Right ventricle myocardium inferior (tissue), 1 donor: ENCODE data around the gene CTNND2. TPM values are rescaled to one million over a fixed set of nuclear protein-coding genes. Genes with fewer than 3 reads are reported as not detected.

Source experiments
- ATAC-seq: fragments of 200-7000 bp; cut with Tn5 transposase; one replicate; pipeline ENCODE4 v1.9.1; 2020; ENCODE audit warnings: mild to moderate bottlenecking, moderate library complexity
- DNase-seq: peaks from one replicate; pipeline ENCODE4 v3.0.0; 2021; ENCODE audit errors: missing footprints
- intact Hi-C: fragments of 100-400 bp; cut with DNase I; formaldehyde crosslinking; loops from one replicate; pipeline ENCODE4 v1.11.0; 2022
- total RNA-seq: library from RNA; stranded (reverse); fragmentation: NEBNext Ultra II Directional; extraction: Animal tissue kit (Norgen Biotek cat#: 25700); gene quantifications from one replicate; pipeline ENCODE4 v1.2.1, GENCODE V29; 2021
- donor health status: DM: no; HTN: yes; CAD: no; lungs with severe emphysema.

CTNND2 gene
- total RNA-seq, 1 donor from 2014 or later: 1.7 TPM

GRCh38 chr5:11277323-11277722, 626.9 kb downstream of the CTNND2 start:
- intact Hi-C loops: no loop called here
- DNase-seq (no peak), ATAC-seq (no peak)

GRCh38 chr5:11273180-11273903, 630.9 kb downstream of the CTNND2 start:
- DNase-seq (no peak), ATAC-seq (no peak)
- intact Hi-C loops: no loop called here

DNA sequence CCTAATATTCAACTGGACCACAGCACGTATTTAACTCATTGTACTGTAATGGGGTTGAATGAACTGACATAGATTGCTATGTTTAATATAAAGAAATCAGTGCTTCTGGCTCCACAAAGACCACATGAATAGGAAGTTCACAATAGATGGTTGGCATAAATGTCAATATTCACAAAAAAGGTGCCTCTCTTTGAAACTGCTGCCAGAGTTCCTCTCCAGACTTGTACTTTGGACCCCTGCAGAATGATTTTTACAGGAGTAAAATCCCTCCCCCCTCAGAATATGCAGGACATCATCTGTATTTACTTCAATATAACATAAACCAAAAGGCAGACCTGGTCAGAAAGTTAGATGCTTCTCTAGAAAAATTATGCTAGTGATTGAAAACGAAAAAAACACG, 634.7 kb downstream of the CTNND2 start:
- no peak for ATAC-seq
- intact Hi-C loops: loop anchor here (5.0 kb wide), 1 partner anchor 228 kb away; no protein-coding TSS in a partner anchor
- DNase-seq: no peak

DNA sequence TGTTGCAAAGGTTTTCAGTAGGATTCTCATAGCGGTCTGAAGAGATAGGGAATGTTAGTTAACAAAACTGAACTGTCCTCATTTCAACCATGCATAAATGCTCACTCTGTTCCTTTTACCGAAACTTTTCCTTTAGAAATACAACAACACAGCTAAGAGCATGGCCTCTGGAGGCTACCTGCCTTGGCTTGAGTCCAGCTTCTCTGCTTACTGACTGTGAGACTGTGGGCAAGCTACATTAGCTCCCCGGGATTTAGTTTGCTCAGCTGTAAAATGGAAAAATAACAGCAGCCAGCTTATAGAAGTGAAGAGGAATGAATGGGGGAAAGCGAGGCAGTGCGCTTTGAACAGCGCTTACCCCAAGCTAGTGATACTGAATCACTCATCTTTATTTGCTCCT, 635.4 kb downstream of the CTNND2 start:
- intact Hi-C loops: loop anchor here (5.0 kb wide), 1 partner anchor 228 kb away; no protein-coding TSS in a partner anchor
- no peak for DNase-seq
- no peak for ATAC-seq

- no peak for ATAC-seq
- no peak for DNase-seq
- intact Hi-C loops: loop anchor here (2.0 to 5.0 kb wide), 2 partner anchors 231 to 352 kb away; no protein-coding TSS in a partner anchor
Observed at GRCh38 chr5:11266331-11266730, 637.9 kb downstream of the CTNND2 start.

DNA sequence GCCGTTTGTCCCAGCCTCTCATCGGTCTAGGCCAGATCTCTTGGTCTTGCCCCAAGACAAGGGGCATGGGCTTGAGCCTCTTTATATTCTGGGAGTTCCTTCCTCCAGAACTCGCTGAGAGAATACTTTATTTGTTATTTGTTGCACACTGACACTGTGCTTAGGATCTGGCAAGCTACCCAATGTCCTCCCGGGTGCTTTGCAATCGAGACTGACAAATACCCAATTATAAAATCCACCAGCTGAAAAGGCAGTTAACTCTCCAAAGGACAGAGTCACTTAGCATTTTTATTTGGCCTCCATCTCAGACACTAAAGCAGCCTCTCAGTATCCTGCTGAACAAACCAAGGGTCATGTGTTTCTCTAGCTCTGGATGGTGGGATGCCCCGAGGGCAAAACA, 643.0 kb downstream of the CTNND2 start:
- DNase-seq (no peak), ATAC-seq (no peak)
- intact Hi-C loops: no loop called here

- ATAC-seq (no peak), DNase-seq (no peak)
- intact Hi-C loops: no loop called here
Observed at GRCh38 chr5:11258001-11258400, 646.2 kb downstream of the CTNND2 start.

- ATAC-seq (no peak), DNase-seq (no peak)
- intact Hi-C loops: no loop called here
Observed at GRCh38 chr5:11252523-11252922, 651.7 kb downstream of the CTNND2 start.

- DNase-seq: no peak
- ATAC-seq: no peak
- intact Hi-C loops: no loop called here
Observed at GRCh38 chr5:11252075-11252474, 652.2 kb downstream of the CTNND2 start.

DNA sequence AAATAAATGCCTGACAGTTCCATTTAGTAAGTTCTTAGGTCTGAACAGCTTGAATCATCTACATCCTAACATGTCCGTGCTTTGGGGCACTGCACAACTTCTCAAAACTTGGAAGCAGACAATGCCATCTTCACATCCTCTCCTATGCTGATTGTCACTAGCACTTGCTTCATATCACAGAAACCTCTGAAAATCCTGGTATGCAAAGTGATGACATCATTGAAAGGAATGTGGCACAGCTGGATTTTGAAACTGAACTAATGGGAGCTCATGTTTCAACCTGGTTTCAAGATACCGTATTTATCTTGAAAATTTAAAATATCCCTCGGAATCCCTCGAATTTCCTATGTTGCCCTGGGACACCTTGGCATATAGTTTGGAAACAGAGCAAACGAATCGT, 653.0 kb downstream of the CTNND2 start:
- DNase-seq (no peak), ATAC-seq (no peak)
- intact Hi-C loops: no loop called here

- DNase-seq (no peak), ATAC-seq (no peak)
- intact Hi-C loops: no loop called here
Observed at GRCh38 chr5:11248966-11249365, 655.3 kb downstream of the CTNND2 start.

DNA sequence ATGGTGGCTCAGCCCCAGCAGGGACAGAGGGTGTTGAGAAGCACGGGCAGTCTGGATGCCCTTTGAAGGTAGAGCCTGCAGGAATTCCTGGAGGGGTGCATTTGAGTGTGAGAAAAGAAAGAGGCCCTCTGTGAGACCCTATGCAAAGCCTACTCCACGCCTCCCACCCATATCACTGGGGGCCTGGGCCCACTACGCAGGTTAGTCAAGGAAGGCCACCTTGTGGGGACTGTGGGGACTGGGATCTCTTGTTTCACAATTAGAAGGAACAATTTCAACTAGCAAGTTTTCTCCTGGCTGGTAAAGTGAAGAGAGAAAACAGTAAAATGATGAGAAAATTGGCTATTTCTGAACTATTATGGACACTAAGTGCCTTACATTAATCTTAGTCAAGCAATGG, 657.0 kb downstream of the CTNND2 start:
- intact Hi-C loops: no loop called here
- ATAC-seq: no peak
- no peak for DNase-seq

DNA sequence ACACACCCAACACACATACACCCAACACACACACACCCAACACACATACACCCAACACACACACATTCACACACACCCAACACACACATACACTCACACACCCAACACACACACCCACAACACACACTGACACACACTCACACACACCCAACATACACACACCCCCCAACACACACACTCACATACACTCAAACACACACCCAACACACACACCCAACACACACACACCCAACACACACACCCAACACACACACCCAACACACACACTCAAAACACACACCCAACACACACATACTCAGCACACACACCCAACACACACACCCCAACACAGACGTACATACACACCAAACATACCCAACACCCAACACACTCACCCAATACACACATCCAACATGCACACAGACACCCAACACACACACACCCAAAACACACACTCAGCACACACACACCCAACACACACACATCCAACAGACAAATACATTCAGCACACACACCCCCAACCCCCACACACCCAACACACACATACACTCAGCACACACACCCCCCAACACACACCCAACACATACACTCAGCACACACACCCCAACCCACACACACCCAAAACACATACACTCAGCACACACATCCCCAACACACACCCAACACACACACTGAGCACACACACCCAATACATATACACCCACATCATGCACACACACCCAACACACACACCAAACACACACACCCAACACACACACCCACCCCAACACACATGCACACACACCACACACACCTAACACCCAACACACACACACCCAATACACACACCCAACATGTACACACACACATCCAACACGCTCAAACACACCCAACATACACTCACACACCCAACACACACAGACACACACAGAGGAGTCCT, 663.7 kb downstream of the CTNND2 start:
- DNase-seq (peak; percentile 52), ATAC-seq (peak; percentile 28)
- intact Hi-C loops: no loop called here

DNA sequence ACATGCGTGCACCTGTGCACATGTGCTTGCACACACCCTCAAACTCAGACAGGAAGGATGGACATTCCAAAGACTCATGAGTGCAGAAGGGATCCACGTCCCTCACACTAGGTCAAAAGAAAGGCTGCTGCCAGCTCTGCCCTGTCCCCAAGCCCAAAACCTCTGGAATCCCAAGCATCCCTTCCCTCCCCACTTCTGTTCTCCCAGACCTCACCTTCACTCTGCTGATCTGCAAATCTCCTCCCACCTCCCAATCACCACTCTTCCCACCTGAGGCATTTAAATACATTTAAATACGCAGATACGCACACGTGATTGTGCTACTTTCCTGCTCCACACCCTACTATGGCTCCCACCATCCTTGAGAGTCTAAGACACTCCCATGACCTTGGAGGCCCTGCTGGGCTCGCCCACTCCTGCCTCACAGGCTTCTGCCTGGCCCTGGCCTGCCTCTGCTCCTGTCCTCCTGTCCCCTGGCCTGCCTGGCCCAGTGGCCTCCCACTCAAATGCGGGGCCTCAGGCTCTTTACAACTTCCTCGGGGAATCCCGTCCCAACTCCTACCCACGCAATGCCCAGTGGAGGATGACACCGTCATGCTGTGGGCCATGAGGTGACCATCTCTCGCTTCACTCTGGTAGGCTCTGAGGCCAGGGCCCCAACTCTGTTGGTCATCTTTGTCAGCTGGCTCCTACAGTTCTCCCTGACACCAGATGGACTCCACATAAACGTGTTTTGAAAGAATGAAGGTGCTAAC, 664.8 kb downstream of the CTNND2 start:
- intact Hi-C loops: no loop called here
- ATAC-seq (no peak), DNase-seq (peak; percentile 31)

DNA sequence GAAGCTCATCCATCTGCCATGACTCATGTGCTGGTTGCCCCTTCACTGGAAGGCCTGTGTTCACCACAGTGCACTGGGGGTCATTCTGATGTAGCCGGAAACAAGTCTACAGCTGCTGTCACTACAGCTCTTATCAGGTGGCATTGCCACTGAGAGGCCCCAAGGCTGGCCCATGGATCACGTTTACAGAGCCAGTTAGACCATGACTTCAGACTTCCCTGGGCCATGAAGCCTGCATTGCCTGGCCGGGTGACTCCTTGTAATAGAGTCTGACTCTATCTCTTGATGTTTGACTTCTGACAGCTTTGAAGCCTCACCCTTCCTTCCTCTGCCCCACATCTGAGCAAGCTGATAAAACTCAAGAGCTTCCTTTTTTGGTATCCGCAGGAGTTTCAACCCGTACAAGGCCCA, 669.7 kb downstream of the CTNND2 start:
- intact Hi-C loops: no loop called here
- ATAC-seq (peak; percentile 60), DNase-seq (peak; percentile 50)

DNA sequence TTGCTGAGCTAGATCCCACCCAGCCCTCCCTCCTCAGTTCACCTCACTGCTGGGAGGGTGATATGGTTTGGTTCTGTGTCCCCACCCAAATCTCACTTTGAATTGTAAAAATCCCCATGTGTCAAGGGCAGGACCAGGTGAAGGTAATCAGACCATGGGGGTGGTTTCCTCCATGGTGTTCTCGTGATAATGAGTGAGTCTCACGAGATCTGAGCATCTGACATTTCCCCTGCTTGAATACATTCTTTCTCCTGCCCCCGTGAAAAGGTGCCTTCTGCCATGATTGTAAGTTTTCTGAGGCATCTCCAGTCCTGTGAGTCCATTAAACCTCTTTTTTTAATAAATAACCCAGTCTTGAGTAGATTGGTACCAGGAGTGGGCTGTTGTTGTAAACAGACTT, 673.4 kb downstream of the CTNND2 start:
- no peak for DNase-seq
- intact Hi-C loops: no loop called here
- no peak for ATAC-seq

DNA sequence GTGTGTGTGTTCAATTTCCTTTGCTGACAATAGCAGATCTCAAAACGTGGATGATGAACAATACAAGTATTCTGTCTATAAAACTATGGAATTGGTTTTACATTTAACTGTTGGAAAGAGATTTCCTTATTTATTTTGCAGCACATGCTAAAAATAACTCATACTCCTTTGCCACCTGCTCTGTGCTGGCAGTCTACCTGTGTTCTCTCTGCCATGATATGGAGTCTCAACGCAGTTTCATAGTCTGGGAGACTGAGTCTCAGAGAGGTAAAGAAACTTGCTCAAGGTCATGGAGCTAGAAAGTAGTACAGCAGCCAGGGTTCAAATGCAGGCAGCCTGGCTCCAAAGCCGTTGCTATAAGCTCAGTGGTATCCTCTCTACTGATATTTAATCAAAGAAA, 677.2 kb downstream of the CTNND2 start:
- ATAC-seq: no peak

DNA sequence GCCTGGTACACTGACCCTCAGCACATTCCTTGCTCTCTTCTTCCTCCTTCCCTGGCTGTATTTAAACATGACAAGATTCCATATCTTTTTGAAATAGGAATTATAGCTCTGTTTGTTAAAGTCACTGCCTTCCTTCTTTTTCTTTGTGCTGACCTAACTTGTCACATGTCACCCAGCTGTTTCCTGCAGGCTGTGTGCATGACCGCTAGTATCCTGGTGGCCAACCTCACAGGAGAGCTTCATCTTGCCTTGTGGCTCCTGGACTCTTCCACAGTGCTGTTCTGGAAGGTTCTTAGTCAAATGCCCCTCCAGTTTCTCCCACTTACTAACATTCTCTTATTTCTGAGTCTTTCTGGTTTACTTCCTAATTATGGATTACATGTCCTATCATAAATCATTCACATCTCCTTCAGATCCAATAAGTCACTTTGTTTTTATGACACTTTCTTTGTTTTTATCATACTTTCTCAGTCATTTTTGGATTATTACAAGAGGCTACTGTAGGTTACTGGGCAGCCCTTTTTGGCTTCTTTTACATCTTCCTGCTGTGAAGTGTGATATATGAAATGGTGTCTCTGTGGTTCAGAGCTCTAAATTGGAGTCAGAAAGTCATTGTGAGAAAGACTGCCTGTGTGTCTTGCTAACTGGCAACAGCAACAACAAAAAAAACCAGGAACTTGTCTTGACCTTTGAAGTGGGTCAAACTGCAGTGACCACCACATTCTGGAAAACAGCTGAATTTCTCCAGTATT, 679.6 kb downstream of the CTNND2 start:
- intact Hi-C loops: no loop called here
- DNase-seq (no peak), ATAC-seq (no peak)

More for the DNA sequence above, 677.2 kb downstream of the CTNND2 start:
- no peak for DNase-seq
- intact Hi-C loops: no loop called here

GRCh38 chr5:11222169-11222568, 682.1 kb downstream of the CTNND2 start:
- intact Hi-C loops: no loop called here
- DNase-seq (no peak), ATAC-seq (no peak)
